ENCODE results near the gene CAPN13.

Gene CAPN13

GRCh38 chr2:30697242-30698103 is 109.8 kb downstream of the CAPN13 start:
- DNase-seq, result peak in 1 of 2 experiments; percentile 21

DNA sequence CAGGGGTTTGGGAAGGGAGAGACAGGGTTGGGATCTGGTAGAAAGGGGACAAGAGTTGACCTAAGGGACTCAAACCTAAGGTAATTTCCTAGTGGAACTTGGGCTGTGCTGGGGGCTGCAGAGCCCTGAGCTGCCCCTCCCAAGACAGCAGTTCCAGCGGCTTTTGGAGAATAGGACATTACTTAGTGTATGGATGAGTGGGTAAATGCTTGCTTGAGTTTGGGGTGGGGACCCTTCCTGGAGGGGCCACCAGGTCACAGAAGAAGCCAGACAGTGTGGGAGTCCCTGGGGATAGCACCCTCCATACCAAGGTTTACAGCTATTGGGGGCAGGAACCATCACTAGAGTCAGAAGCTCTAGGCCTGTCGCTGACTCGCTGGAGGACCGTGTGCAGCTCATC is 111.5 kb downstream of the CAPN13 start:
- no peak for DNase-seq

DNA sequence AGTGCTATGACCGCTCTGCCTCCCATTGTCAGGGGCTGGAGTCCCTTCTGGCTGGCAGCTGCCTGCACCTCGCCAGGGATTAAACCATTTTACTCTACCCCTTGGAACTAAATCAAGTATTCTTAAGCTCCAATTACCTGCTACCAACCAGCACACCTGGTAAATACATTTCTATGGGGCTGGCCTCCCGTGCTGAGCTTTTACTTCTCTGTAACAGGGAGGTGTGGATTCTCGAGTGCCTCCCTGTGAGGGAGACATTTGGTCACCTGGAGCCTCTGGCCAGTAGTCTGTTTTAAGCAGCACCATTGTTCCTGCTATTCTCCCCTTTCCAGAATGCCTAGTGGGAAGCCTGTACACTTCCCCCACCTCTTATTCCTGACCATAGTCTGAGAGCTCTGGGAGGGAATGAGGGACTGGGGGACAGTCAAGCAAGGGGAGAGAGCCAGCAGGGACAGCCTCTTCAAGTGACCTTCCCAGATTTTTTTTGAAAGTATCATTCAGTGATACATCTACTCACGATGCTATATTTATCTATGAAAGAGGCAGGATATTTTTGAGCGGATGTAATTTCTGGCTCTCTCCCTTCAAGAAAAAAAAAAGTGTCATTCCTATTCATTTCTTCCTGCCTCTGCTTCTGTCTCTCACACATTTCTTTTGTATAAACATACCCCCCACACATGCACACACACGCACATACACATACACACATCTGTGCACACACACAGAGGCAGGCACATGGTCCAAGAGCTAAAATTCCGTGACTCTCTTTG is 112.8 kb downstream of the CAPN13 start:
- no peak for DNase-seq

- no peak for DNase-seq
Observed at GRCh38 chr2:30693821-30694281, 113.4 kb downstream of the CAPN13 start.

DNA sequence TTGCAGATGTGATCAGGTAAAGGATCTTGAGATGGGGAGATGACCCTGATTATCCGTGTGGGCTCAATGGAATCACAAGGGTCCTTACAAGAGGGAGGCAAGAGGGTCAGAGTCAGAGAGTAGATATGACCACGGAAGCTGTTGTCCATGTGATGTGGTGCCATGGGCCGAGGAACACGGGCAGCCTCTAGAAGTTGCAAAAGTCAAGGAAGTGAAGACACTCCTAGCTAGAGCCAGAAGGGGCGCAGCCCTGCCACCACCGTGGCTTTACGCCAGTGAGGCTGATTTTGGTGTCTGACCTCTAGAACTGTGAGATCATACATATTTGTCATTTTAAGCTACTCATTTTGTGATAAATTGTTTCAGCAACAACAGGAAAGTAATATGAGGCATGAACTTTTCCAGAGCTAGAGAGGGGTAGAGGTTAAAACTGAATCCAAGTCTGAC is 114.4 kb downstream of the CAPN13 start:
- DNase-seq, result no peak

DNA sequence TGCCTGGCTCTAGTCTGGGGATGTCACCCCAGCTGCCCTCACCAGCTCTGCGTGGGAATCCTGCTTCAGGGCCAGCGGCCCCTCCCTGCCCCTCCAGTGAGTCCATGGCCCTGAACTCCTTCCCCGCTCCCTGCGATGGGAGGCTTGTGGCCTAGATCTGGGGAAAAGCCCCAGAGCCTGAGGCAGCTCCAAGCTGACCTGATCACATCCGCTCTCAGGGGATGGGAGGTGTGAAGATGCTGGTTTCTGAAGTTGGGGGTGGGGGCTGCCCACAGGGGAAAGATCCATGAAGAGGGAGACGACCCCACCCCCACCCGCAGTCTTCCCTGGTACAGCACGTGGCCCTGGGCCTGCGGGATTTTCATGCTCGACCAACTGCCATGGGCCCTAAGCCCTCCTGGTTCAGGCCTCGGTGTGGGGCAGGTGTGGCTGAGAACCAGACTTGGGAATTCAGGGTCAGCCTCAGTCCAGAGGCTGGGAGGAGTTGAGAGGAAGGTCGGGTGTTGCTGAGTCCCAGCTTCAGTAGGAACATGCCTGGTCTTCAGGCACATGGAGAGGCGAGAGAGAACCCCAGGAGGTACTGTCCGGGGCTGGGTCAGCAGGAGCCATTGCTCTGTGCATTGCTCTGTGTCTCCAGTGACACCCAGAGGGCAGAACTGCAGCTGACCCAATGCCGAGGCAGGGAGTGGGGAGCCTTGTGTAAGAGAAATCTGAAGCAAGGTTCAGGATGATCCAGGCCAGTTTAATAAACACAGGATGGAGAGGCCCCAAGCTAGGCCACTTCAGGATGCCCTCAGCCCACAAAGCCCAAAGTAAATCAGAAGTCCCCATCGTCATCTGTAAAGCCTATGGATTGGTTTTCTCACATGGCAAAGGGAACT is 115.1 kb downstream of the CAPN13 start:
- peak in 1 of 2 experiments; percentile 23 for DNase-seq

DNA sequence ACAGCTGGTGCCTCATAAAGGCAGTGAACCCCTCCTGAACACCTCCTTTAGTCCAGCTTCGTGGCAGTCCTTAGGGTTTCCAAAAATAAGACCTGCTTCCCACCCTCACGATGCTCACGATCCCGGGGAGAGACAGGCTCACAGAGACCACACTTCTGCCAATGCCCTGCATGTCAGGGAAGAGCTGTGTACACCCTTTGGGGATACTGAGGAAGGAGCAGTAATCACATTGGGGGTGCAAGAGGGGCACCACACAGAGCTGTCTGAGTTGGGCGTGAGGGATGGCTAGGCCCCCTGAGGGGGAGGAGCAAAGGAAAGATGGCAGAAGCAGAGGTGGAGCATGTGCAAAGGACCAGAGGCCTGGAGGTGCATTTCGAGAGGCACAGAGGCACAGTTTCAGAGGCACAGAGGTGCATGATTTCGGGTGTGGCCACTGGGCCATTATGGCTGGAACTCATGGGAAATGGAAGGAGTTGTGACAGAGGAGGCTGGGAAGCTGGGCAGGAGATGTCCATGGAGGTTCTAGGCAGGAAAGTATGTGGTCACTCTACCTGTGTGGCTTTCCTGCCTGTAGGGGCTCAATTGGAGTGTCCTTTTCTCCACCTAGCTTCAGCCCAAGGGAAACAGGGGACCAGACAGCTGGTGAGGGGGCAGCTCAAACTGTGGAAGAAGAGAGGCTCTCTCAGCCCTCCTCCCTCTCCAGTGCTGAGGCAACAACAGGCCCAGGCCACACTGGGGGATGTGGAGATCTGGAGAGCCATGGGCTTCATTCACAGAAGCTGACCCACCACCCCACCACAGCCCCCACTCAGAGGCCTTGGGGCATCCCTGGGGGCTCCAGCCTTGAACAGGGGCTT is 115.9 kb downstream of the CAPN13 start:
- DNase-seq, result no peak

- DNase-seq, result no peak
Observed at GRCh38 chr2:30690126-30690561, 117.1 kb downstream of the CAPN13 start.

GRCh38 chr2:30689496-30690125 is 117.6 kb downstream of the CAPN13 start:
- DNase-seq, result no peak

DNA sequence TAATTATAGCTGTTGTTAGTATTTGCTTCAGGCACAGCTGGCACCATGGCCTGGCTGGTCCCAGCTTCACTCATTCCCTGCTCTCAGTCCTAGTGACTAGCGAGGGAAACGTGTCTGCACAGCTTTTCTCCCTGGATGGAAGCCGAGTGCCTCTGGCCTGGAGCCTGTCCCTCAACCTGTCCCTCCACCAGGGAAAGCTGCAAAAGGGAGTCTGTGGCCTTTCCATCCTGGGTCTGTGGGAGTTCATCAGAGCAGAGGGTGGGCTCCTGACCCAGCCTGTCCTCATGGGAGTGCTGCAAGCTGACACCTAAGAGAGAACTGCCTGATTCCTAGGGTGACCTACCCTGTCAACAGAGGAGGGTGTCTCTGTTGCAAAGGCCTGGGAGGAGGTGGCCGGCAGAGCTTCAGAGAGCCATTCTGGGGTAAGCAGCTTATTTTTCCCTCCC is 118.3 kb downstream of the CAPN13 start:
- DNase-seq, result no peak

- no peak for DNase-seq
Observed at GRCh38 chr2:30686669-30687068, 120.6 kb downstream of the CAPN13 start.

DNA sequence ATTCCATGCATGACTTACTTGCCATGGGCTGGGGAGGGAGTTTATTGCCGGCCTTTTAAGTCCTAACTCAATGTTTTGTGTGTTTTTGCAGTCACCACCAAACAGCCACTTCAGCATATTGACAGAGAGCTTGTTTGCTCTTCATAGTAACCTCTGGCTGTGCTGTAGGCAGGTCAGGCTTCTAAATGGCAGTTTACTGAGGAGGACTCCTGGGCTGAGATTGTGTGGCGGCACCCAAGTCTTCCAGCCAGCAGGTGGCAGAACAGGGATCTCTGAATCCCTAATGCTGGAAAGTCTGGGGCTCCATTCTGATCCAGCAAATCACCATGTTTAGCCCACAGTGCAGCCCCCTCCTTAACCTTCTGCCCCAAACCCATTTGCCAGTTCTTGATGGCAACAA is 121.2 kb downstream of the CAPN13 start:
- peak in 1 of 2 experiments; percentile 34 for DNase-seq

- no peak for DNase-seq
Observed at GRCh38 chr2:30684996-30685395, 122.2 kb downstream of the CAPN13 start.

DNA sequence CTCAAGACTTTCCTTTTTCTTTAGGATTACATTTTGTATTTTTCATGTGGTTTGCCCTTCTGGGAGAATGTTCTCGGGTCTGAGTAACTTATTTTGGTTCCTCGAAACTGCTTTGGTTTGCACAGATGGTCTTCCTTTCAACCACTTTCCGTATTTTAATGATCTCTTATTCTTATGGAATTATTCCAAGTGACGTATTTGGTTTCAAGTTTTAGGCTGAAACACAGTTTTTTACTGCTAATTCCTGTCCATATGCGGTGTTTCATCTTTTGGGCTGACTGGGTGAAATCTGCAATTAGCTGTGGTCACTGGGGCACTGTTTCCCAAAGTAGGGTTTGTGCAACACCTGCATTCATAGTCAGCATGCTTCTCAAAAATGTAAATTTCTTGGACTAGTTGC is 122.7 kb downstream of the CAPN13 start:
- no peak for DNase-seq

GRCh38 chr2:30684026-30684425 is 123.2 kb downstream of the CAPN13 start:
- DNase-seq, result no peak

- DNase-seq, result no peak
Observed at GRCh38 chr2:30683236-30683956, 123.8 kb downstream of the CAPN13 start.

GRCh38 chr2:30681022-30681421 is 126.2 kb downstream of the CAPN13 start:
- DNase-seq, result no peak

DNA sequence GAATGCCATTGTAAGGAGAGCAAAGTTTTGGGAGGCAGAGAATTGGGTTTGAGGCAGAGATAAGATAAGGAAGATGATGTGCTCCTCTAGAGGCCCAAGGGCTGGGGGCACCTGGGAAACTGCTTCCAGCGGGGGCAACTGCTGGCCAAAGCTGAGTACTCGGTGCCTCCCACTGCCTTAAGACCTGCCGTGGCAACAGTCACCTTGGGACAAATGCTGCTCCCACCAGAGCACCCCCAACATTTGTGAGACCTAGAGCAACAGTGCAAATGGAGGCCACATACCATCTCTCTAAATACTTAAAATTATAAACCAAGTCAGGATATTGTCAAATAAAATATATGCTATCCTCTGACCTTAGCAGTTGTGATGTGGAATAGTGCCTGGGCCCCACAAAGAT is 127.1 kb downstream of the CAPN13 start:
- DNase-seq, result no peak

- DNase-seq, result no peak
Observed at GRCh38 chr2:30679426-30680088, 127.7 kb downstream of the CAPN13 start.

Data from NCI-H526 (cell line).